Esophagus (tissue), 2 donors: ENCODE data around the gene MKS1. TPM values are rescaled to one million over a fixed set of nuclear protein-coding genes. Genes with fewer than 3 reads are reported as not detected.

Experiments
- H3K27ac ChIP-seq, 2 donors: one replicate each; pipeline ENCODE4 v1.5.1; 2013; ENCODE audit warnings: low read depth in 2 of 2, mild to moderate bottlenecking in 2 of 2, inconsistent platforms in 1 of 2, low read length in 1 of 2, moderate library complexity in 1 of 2
- H3K27me3 ChIP-seq, 2 donors: one replicate each; pipeline ENCODE4 v1.6.1; 2013; ENCODE audit warnings: low read length in 2 of 2, control low read depth in 1 of 2, mild to moderate bottlenecking in 1 of 2; ENCODE audit not compliant: insufficient read depth in 2 of 2, control insufficient read depth in 1 of 2
- H3K36me3 ChIP-seq, 2 donors: one replicate each; pipeline ENCODE4 v1.6.1; 2013; ENCODE audit warnings: low read length in 1 of 2; ENCODE audit not compliant: control insufficient read depth in 2 of 2, insufficient read depth in 2 of 2
- H3K4me1 ChIP-seq, 2 donors: one replicate each; pipeline ENCODE4 v1.6.1; 2013; ENCODE audit warnings: low read length in 1 of 2; ENCODE audit not compliant: control insufficient read depth in 2 of 2, insufficient read depth in 2 of 2
- H3K4me3 ChIP-seq, 2 donors: one replicate each; pipeline ENCODE4 v1.5.1; 2013; ENCODE audit warnings: low read length in 2 of 2, mild to moderate bottlenecking in 2 of 2, low read depth in 1 of 2, moderate library complexity in 1 of 2
- H3K9me3 ChIP-seq, 2 donors: one replicate each; pipeline ENCODE4 v1.6.1; 2013; ENCODE audit warnings: mild to moderate bottlenecking in 2 of 2, low read depth in 1 of 2, low read length in 1 of 2, moderate library complexity in 1 of 2; ENCODE audit not compliant: control insufficient read depth in 2 of 2, insufficient read depth in 1 of 2
- WGBS, 2 donors: extraction: QIAGEN DNeasy Blood & Tissue Kit; methylation state at CpG; one replicate each; pipeline ENCODE4 v1.1.7; 2013; 5-methylcytosine and 5-hydroxymethylcytosine counted together
- polyA plus RNA-seq, 2 donors: library from polyadenylated mRNA; stranded (reverse); fragments of 200-250 nt; gene quantifications; one replicate each; pipeline ENCODE4 v1.2.3, GENCODE V29; 2013
- donor health status: healthy with polysubstance abuse.
- donor health status: Bipolar disorder and iron deficiency.

Gene MKS1
- polyA plus RNA-seq, 2 donors = 7.8 to 10.2 TPM

- 47 to 55% methylated on average over 12 of the region's 12 CpGs for WGBS, 2 donors
- H3K27me3 ChIP-seq = no peaks in the 10 kb centered on the region
- no peaks in the 10 kb centered on the region for H3K9me3 ChIP-seq
- no peak overlapping the region for H3K4me3 ChIP-seq
- H3K4me1 ChIP-seq = no peaks in the 10 kb centered on the region
- H3K36me3 ChIP-seq = no peaks in the 10 kb centered on the region
- H3K27ac ChIP-seq = no peak overlapping the region
Observed at GRCh38 chr17:58232707-58233156, 13.7 kb upstream of the MKS1 start.

DNA sequence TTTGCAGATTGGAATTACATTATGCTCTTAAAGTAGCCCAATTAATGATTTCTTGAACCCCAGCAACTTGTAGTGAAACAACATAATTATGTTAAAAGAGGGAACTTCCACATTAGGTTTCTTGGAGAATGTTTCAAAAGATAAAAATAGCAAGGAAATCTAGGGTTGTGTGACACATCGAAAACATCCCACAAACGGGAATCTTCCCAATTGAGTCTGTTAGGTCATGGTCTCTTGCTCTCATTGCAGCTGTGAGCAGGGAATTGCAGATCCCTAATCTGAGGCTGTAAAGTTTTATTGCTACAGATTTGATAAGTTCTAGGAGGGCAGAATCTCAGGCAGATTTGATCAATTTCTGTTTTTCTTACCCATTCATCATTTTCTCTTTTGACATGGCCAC, 12.6 kb upstream of the MKS1 start:
- Histone ChIP-seq H3K27me3 (no peaks in the 10 kb centered on the region), H3K27ac (no peak overlapping the region), H3K9me3 (no peaks in the 10 kb centered on the region), H3K4me3 (no peak overlapping the region), H3K36me3 (no peaks in the 10 kb centered on the region), H3K4me1 (no peaks in the 10 kb centered on the region)
- WGBS, 2 donors = 63 to 69% methylated on average over 2 of the region's 2 CpGs

DNA sequence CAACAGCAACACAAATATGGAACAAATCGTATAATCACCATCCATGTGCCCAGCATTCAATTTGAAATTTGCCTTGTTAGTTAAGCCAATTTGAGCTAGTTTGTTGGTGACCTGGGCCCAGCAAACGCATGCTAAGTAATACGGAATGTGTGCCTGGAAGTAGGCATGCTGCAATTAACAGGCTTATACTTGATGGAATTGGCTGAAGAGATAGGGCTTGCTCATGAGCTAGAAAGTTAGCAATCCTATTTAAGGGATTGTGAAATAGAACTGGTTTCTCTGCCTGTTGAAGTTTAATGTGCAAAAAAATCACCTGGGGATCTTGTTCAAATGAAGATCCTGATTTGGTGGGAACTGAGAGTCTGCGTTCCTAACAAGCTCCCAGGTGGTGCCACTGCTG, 10.8 kb upstream of the MKS1 start:
- Histone ChIP-seq H3K4me3 (no peak overlapping the region), H3K4me1 (no peaks in the 10 kb centered on the region), H3K9me3 (no peaks in the 10 kb centered on the region), H3K36me3 (no peaks in the 10 kb centered on the region), H3K27ac (no peak overlapping the region), H3K27me3 (no peaks in the 10 kb centered on the region)
- WGBS, 2 donors = 80 to 86% methylated on average over 4 of the region's 4 CpGs

GRCh38 chr17:58229384-58229783, 10.3 kb upstream of the MKS1 start:
- Histone ChIP-seq H3K9me3 (no peaks in the 10 kb centered on the region), H3K4me1 (no peaks in the 10 kb centered on the region), H3K36me3 (no peaks in the 10 kb centered on the region), H3K27ac (no peak overlapping the region), H3K4me3 (no peak overlapping the region), H3K27me3 (no peaks in the 10 kb centered on the region)
- 44 to 67% methylated on average over 1 of the region's 1 CpG for WGBS, 2 donors

DNA sequence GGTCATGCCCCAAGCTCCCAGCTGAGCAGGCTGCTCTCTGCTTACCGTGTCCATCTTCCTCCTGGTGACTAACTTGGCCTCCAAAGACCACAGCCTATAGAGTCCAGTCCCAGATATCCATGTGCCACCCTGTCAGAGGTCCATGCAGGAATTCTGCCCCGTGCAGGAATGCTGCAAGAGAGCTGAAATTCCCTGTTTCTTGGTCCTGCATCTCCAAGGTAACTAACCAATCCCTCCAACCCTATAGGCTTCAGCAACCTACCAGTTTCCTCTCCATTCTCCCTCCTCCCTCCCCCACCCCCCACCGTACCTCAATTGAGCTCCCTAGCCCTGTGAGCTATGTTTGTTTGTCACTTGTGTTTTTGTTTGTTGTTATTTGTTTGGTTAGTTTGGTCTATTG, 9.6 kb upstream of the MKS1 start:
- H3K27me3 ChIP-seq = no peaks in the 10 kb centered on the region
- no peak overlapping the region for H3K27ac ChIP-seq
- no peaks in the 10 kb centered on the region for H3K4me1 ChIP-seq
- no peak overlapping the region for H3K4me3 ChIP-seq
- no peaks in the 10 kb centered on the region for H3K36me3 ChIP-seq
- 40 to 53% methylated on average over 3 of the region's 3 CpGs for WGBS, 2 donors
- H3K9me3 ChIP-seq = no peaks in the 10 kb centered on the region

GRCh38 chr17:58227733-58228132, 8.7 kb upstream of the MKS1 start:
- Histone ChIP-seq H3K9me3 (no peaks in the 10 kb centered on the region), H3K36me3 (no peaks in the 10 kb centered on the region), H3K4me1 (no peaks in the 10 kb centered on the region), H3K4me3 (no peak overlapping the region), H3K27me3 (no peaks in the 10 kb centered on the region), H3K27ac (no peak overlapping the region)
- WGBS, 2 donors = 78 to 83% methylated on average over 3 of the region's 3 CpGs

DNA sequence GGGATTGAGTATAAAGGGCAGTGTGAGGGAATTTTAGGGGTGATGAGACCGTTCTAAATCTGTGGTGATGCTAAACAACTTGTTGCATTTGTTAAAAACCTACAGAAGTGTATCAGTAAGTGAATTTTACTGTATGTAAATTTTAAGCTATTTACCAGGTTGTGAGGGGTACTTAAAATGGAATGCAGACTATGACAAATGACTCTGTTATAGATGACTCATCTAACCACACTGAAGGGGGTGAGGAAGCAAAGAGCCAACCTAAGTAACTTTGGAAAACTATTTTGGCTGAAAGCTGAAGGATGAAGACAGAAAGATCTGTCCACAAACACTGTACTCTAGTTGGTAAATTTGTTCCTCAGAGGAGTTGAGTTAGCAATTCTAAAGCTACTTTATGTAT, 5.3 kb upstream of the MKS1 start:
- Histone ChIP-seq H3K4me1 (no peaks in the 10 kb centered on the region), H3K4me3 (no peak overlapping the region), H3K9me3 (no peaks in the 10 kb centered on the region), H3K27me3 (no peaks in the 10 kb centered on the region), H3K27ac (no peak overlapping the region), H3K36me3 (no peaks in the 10 kb centered on the region)
- 44 to 48% methylated on average over 1 of the region's 1 CpG for WGBS, 2 donors

DNA sequence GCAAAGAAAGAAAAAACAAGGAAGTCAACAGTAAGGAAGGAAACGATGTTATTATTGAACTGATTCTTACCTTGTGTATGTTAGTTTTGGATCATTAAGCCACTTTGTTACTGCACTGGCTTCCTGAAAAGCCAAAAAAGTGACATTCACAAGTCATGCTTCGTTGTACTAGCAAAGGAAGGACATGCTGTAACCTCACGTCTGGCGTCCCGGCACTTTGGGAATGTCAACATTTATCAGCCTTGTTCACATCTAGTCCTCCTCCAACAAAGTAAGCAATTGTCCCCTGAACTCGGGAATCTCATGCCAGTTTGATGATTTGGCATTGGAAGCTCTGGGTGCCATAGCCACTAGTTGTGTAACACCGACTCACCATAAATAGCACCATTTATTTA, 731 bp upstream of the MKS1 start:
- 49 to 54% methylated on average over 7 of the region's 7 CpGs for WGBS, 2 donors
- Histone ChIP-seq H3K27ac (no peak overlapping the region), H3K4me3 (peak overlapping the region in 1 of 2 donors; percentile 87)

GRCh38 chr17:58217766-58218165, 1.3 kb downstream of the MKS1 start:
- no peaks in the 10 kb centered on the region for H3K9me3 ChIP-seq
- no peaks in the 10 kb centered on the region for H3K4me1 ChIP-seq
- H3K4me3 ChIP-seq = no peak overlapping the region
- H3K27me3 ChIP-seq = no peaks in the 10 kb centered on the region
- H3K36me3 ChIP-seq = peaks cover 7 to 8% of the 10 kb centered on the region in 2 donors
- no peak overlapping the region for H3K27ac ChIP-seq
- 86 to 88% methylated on average over 3 of the region's 3 CpGs for WGBS, 2 donors

More for the DNA sequence above, 731 bp upstream of the MKS1 start:
- Histone ChIP-seq H3K36me3 (peaks cover under 1 to 2% of the 10 kb centered on the region in 2 donors), H3K9me3 (no peaks in the 10 kb centered on the region), H3K27me3 (no peaks in the 10 kb centered on the region), H3K4me1 (no peaks in the 10 kb centered on the region)

- Histone ChIP-seq H3K27me3 (no peaks in the 10 kb centered on the region), H3K9me3 (no peaks in the 10 kb centered on the region), H3K27ac (no peak overlapping the region), H3K4me1 (no peaks in the 10 kb centered on the region), H3K4me3 (no peak overlapping the region), H3K36me3 (peaks cover 7 to 16% of the 10 kb centered on the region in 2 donors)
Observed at GRCh38 chr17:58215685-58216084, 3.4 kb downstream of the MKS1 start.
